ENCODE results near the gene MRPL21.

DNA sequence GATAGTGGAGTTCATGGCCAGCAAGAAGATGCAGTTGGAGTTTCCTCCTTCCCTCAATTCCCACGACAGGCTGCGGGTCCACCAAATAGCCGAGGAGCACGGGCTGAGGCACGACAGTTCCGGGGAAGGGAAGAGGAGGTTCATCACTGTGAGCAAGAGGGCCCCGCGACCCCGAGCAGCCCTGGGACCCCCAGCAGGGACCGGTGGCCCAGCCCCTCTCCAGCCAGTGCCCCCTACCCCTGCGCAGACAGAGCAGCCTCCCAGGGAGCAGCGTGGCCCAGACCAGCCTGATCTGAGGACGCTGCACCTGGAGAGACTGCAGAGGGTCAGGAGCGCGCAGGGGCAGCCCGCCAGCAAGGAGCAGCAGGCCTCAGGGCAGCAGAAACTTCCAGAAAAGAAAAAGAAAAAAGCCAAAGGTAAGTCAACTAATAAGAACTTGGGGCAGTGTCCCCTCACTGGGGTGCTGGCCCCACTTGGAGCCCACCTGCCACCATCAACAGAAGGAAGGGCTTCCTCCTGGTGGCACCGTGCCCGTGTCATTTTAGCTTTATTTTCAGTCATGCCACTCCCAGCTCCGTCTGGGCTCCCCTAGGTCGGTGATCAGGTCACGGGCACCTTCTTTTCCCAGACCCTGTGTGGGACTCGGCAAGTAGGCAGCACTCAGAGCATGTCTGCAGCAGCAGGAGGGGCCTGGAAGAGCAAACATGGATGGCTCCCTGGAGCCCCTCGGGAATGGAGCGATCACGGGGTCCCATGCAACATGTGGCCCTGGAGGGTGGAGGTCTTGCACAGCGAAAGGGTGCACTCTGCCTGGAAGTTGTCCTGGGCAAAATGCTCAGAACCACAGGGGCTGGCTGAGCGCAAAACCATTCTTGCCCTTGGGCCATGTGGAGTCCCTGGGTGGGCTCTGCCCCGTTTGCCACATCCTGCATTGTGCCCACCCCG lies 33.3 kb upstream of the MRPL21 start:
- TF ChIP-seq, protein P1, sequence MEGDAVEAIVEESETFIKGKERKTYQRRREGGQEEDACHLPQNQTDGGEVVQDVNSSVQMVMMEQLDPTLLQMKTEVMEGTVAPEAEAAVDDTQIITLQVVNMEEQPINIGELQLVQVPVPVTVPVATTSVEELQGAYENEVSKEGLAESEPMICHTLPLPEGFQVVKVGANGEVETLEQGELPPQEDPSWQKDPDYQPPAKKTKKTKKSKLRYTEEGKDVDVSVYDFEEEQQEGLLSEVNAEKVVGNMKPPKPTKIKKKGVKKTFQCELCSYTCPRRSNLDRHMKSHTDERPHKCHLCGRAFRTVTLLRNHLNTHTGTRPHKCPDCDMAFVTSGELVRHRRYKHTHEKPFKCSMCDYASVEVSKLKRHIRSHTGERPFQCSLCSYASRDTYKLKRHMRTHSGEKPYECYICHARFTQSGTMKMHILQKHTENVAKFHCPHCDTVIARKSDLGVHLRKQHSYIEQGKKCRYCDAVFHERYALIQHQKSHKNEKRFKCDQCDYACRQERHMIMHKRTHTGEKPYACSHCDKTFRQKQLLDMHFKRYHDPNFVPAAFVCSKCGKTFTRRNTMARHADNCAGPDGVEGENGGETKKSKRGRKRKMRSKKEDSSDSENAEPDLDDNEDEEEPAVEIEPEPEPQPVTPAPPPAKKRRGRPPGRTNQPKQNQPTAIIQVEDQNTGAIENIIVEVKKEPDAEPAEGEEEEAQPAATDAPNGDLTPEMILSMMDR (CRISPR knock-in tag; IDR thresholded peaks at IDR 0.05) = no peak
- TF ChIP-seq EP300 (IDR thresholded peaks at IDR 0.05; ENCODE audit: low read depth in 2 of 2, low read length in 2 of 2) (no peak), EP300 (CRISPR knock-in tag; IDR thresholded peaks at IDR 0.05; ENCODE audit: borderline replicate concordance) (no peak), FOXM1 (CRISPR knock-in tag; IDR thresholded peaks at IDR 0.05) (no peak), ZNF629 (CRISPR knock-in tag; conservative IDR thresholded peaks at IDR 0.05) (no peak), MYC (CRISPR knock-in tag; IDR thresholded peaks at IDR 0.05; ENCODE audit: borderline replicate concordance) (no peak), RAD21 (CRISPR knock-in tag; IDR thresholded peaks at IDR 0.05) (no peak), SP5 (CRISPR knock-in tag; IDR thresholded peaks at IDR 0.05; ENCODE audit: borderline replicate concordance, low read depth) (no peak), ZSCAN20 (CRISPR knock-in tag; IDR thresholded peaks at IDR 0.05; ENCODE audit: borderline replicate concordance) (no peak)

All from HepG2 (cell line).